Measurements from ENCODE around the gene CHTOP. TPM values are rescaled to one million over a fixed set of nuclear protein-coding genes. Genes with fewer than 3 reads are reported as not detected.
A peak's percentile ranks its signal among the peaks of the same experiment; 100 is the strongest.

CHTOP gene
- total RNA-seq, 3 donors from 2014 or later = 37.1 to 112 (median 71.8) TPM

GRCh38 chr1:153602749-153603148, 31.1 kb upstream of the CHTOP start:
- Histone ChIP-seq H3K27me3 (no peaks in the 10 kb centered on the region), H3K36me3 (no peaks in the 10 kb centered on the region), H3K27ac (no peak overlapping the region), H3K4me1 (peaks cover 0 to 5% of the 10 kb centered on the region in 2 donors), H3K9me3 (no peaks in the 10 kb centered on the region), H3K4me3 (no peak overlapping the region)
- intact Hi-C loops (cut with DNase I; ENCODE audit: low total_unique reads) = loop anchor here (2.0 kb wide), 1 partner anchor 60 kb away; no protein-coding TSS in a partner anchor
- TF ChIP-seq POLR2A (IDR thresholded peaks at IDR 0.05) (no peak), POLR2AphosphoS5 (IDR thresholded peaks at IDR 0.05) (no peak), CTCF (IDR thresholded peaks at IDR 0.05) (no peak)
- DNase-seq (ENCODE audit: low spot score in 2 of 2) = no peak

GRCh38 chr1:153606194-153606593, 27.7 kb upstream of the CHTOP start:
- H3K27me3 ChIP-seq = no peaks in the 10 kb centered on the region

GRCh38 chr1:153607381-153607780, 26.5 kb upstream of the CHTOP start:
- peak overlapping the region; percentile 98 to 100 for H3K27ac ChIP-seq
- no peaks in the 10 kb centered on the region for H3K36me3 ChIP-seq
- no peaks in the 10 kb centered on the region for H3K27me3 ChIP-seq
- TF ChIP-seq CTCF (IDR thresholded peaks at IDR 0.05) (no peak), POLR2A (IDR thresholded peaks at IDR 0.05) (no peak), POLR2AphosphoS5 (IDR thresholded peaks at IDR 0.05) (no peak)
- H3K4me1 ChIP-seq = peaks cover 16 to 29% of the 10 kb centered on the region in 2 donors
- intact Hi-C loops (cut with DNase I; ENCODE audit: low total_unique reads) = no loop called here
- no peak for DNase-seq (ENCODE audit: low spot score in 2 of 2)
- no peaks in the 10 kb centered on the region for H3K9me3 ChIP-seq
- H3K4me3 ChIP-seq = peak overlapping the region; percentile 38 to 83 (median 49)

More at GRCh38 chr1:153606194-153606593, 27.7 kb upstream of the CHTOP start:
- Histone ChIP-seq H3K4me1 (peaks cover 16 to 29% of the 10 kb centered on the region in 2 donors), H3K4me3 (no peak overlapping the region), H3K9me3 (no peaks in the 10 kb centered on the region), H3K27ac (no peak overlapping the region), H3K36me3 (no peaks in the 10 kb centered on the region)
- TF ChIP-seq CTCF (IDR thresholded peaks at IDR 0.05) (no peak), POLR2A (IDR thresholded peaks at IDR 0.05) (no peak), POLR2AphosphoS5 (IDR thresholded peaks at IDR 0.05) (no peak)
- intact Hi-C loops (cut with DNase I; ENCODE audit: low total_unique reads) = no loop called here
- no peak for DNase-seq (ENCODE audit: low spot score in 2 of 2)

GRCh38 chr1:153608089-153608682, 25.7 kb upstream of the CHTOP start:
- Histone ChIP-seq H3K36me3 (no peaks in the 10 kb centered on the region), H3K4me1 (peaks cover 16 to 29% of the 10 kb centered on the region in 2 donors), H3K27ac (peak overlapping the region; percentile 98 to 100), H3K9me3 (no peaks in the 10 kb centered on the region), H3K27me3 (no peaks in the 10 kb centered on the region), H3K4me3 (peak overlapping the region; percentile 38 to 83 (median 49))
- TF ChIP-seq POLR2A (IDR thresholded peaks at IDR 0.05) = no peak
- intact Hi-C loops (cut with DNase I; ENCODE audit: low total_unique reads) = no loop called here
- DNase-seq (ENCODE audit: low spot score in 2 of 2) = peak in 1 of 2 donors; percentile 65

- no peaks in the 10 kb centered on the region for H3K9me3 ChIP-seq
- peak; percentile 79 for DNase-seq (ENCODE audit: low spot score in 2 of 2)
- H3K27me3 ChIP-seq = no peaks in the 10 kb centered on the region
Measured at GRCh38 chr1:153608742-153609584, 24.9 kb upstream of the CHTOP start.

GRCh38 chr1:153609585-153609907, 24.3 kb upstream of the CHTOP start:
- H3K9me3 ChIP-seq = no peaks in the 10 kb centered on the region
- peak overlapping the region; percentile 38 to 83 (median 49) for H3K4me3 ChIP-seq
- no peak for TF ChIP-seq CTCF (IDR thresholded peaks at IDR 0.05)
- no peak for TF ChIP-seq POLR2A (IDR thresholded peaks at IDR 0.05)
- TF ChIP-seq POLR2AphosphoS5 (IDR thresholded peaks at IDR 0.05) = no peak
- peak overlapping the region; percentile 98 to 100 for H3K27ac ChIP-seq
- peaks cover 16 to 34% of the 10 kb centered on the region in 2 donors for H3K4me1 ChIP-seq
- intact Hi-C loops (cut with DNase I; ENCODE audit: low total_unique reads) = no loop called here
- H3K36me3 ChIP-seq = no peaks in the 10 kb centered on the region
- no peaks in the 10 kb centered on the region for H3K27me3 ChIP-seq
- DNase-seq (ENCODE audit: low spot score in 2 of 2) = no peak

More at GRCh38 chr1:153608742-153609584, 24.9 kb upstream of the CHTOP start:
- intact Hi-C loops (cut with DNase I; ENCODE audit: low total_unique reads) = no loop called here
- peak overlapping the region; percentile 98 to 100 for H3K27ac ChIP-seq
- H3K4me1 ChIP-seq = peaks cover 16 to 34% of the 10 kb centered on the region in 2 donors
- peak; percentile 60 to 62 (median 60) for TF ChIP-seq POLR2AphosphoS5 (IDR thresholded peaks at IDR 0.05)
- TF ChIP-seq POLR2A (IDR thresholded peaks at IDR 0.05) = no peak
- H3K36me3 ChIP-seq = no peaks in the 10 kb centered on the region
- peak overlapping the region; percentile 38 to 83 (median 49) for H3K4me3 ChIP-seq

Measured in breast epithelium (tissue), 4 donors.